ENCODE measurements around the gene VAPB. TPM values are rescaled to one million over a fixed set of nuclear protein-coding genes. Genes with fewer than 3 reads are reported as not detected.

VAPB gene
- total RNA-seq, 1 experiment from 2014 or later = 46.6 TPM

- ChIA-PET CTCF (interaction anchor here (1.2 to 1.8 kb wide), 3 partner anchors 11 to 211 kb away, joined by 3 to 5 read pairs (median 4); no protein-coding TSS in a partner anchor), POLR2A (no interaction called here)
- peaks cover 12% of the 10 kb centered on the region for H3K36me3 Mint-ChIP-seq
- no peak overlapping the region for H3K4me3 Mint-ChIP-seq
- no peak for DNase-seq (ENCODE audit: low spot score)
- H3K9me3 Mint-ChIP-seq = peaks cover 15% of the 10 kb centered on the region
- H3K4me1 Mint-ChIP-seq = peaks cover 14% of the 10 kb centered on the region
- no peak overlapping the region for H3K27ac Mint-ChIP-seq
- H3K27me3 Mint-ChIP-seq (ENCODE audit: low read depth) = no peaks in the 10 kb centered on the region
- TF ChIP-seq, protein P1, sequence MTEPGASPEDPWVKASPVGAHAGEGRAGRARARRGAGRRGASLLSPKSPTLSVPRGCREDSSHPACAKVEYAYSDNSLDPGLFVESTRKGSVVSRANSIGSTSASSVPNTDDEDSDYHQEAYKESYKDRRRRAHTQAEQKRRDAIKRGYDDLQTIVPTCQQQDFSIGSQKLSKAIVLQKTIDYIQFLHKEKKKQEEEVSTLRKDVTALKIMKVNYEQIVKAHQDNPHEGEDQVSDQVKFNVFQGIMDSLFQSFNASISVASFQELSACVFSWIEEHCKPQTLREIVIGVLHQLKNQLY (CRISPR knock-in tag; IDR thresholded peaks at IDR 0.05) = no peak
- no peak for TF ChIP-seq ATF1 (CRISPR knock-in tag; IDR thresholded peaks at IDR 0.05)
- TF ChIP-seq FOXK1 (CRISPR knock-in tag; IDR thresholded peaks at IDR 0.05) = no peak
- TF ChIP-seq, protein P2, sequence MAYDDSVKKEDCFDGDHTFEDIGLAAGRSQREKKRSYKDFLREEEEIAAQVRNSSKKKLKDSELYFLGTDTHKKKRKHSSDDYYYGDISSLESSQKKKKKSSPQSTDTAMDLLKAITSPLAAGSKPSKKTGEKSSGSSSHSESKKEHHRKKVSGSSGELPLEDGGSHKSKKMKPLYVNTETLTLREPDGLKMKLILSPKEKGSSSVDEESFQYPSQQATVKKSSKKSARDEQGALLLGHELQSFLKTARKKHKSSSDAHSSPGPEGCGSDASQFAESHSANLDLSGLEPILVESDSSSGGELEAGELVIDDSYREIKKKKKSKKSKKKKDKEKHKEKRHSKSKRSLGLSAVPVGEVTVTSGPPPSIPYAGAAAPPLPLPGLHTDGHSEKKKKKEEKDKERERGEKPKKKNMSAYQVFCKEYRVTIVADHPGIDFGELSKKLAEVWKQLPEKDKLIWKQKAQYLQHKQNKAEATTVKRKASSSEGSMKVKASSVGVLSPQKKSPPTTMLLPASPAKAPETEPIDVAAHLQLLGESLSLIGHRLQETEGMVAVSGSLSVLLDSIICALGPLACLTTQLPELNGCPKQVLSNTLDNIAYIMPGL (CRISPR knock-in tag; IDR thresholded peaks at IDR 0.05) = no peak
- TF ChIP-seq FOXJ3 (CRISPR knock-in tag; IDR thresholded peaks at IDR 0.05; ENCODE audit: borderline replicate concordance) = no peak
- TF ChIP-seq, protein P3, sequence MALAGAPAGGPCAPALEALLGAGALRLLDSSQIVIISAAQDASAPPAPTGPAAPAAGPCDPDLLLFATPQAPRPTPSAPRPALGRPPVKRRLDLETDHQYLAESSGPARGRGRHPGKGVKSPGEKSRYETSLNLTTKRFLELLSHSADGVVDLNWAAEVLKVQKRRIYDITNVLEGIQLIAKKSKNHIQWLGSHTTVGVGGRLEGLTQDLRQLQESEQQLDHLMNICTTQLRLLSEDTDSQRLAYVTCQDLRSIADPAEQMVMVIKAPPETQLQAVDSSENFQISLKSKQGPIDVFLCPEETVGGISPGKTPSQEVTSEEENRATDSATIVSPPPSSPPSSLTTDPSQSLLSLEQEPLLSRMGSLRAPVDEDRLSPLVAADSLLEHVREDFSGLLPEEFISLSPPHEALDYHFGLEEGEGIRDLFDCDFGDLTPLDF (CRISPR knock-in tag; IDR thresholded peaks at IDR 0.05) = no peak
- no peak for TF ChIP-seq ZNF138 (CRISPR knock-in tag; conservative IDR thresholded peaks at IDR 0.05)
- no peak for TF ChIP-seq ZNF219 (CRISPR knock-in tag; IDR thresholded peaks at IDR 0.05; ENCODE audit: borderline replicate concordance)
- no peak for TF ChIP-seq TEAD1 (CRISPR knock-in tag; IDR thresholded peaks at IDR 0.05)
- TF ChIP-seq USF1 (CRISPR knock-in tag; IDR thresholded peaks at IDR 0.05) = no peak
- no peak for TF ChIP-seq FOXP1 (CRISPR knock-in tag; IDR thresholded peaks at IDR 0.05; ENCODE audit: borderline replicate concordance)
- TF ChIP-seq ZNF532 (CRISPR knock-in tag; IDR thresholded peaks at IDR 0.05; ENCODE audit: borderline replicate concordance) = no peak
- no peak for TF ChIP-seq TCF7 (CRISPR knock-in tag; IDR thresholded peaks at IDR 0.05; ENCODE audit: low read depth)
- TF ChIP-seq SOX15 (CRISPR knock-in tag; IDR thresholded peaks at IDR 0.05) = no peak
- TF ChIP-seq ZNF317 (CRISPR knock-in tag; IDR thresholded peaks at IDR 0.05; ENCODE audit: borderline replicate concordance, low read depth) = no peak
- TF ChIP-seq ESRRA (CRISPR knock-in tag; IDR thresholded peaks at IDR 0.05; ENCODE audit: borderline replicate concordance) = no peak
- TF ChIP-seq, protein P4, sequence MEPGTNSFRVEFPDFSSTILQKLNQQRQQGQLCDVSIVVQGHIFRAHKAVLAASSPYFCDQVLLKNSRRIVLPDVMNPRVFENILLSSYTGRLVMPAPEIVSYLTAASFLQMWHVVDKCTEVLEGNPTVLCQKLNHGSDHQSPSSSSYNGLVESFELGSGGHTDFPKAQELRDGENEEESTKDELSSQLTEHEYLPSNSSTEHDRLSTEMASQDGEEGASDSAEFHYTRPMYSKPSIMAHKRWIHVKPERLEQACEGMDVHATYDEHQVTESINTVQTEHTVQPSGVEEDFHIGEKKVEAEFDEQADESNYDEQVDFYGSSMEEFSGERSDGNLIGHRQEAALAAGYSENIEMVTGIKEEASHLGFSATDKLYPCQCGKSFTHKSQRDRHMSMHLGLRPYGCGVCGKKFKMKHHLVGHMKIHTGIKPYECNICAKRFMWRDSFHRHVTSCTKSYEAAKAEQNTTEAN (CRISPR knock-in tag; IDR thresholded peaks at IDR 0.05) = no peak
- 0 out of 2 replicates have a peak, but pooled peaks have one; percentile 38 for ATAC-seq
These were observed 69.5 kb downstream of the VAPB start for GRCh38 chr20:58458342-58459057.

All from WTC11 (cell line).